Omental fat pad (tissue), 4 donors: Measurements from ENCODE around the gene MSGN1. TPM values are rescaled to one million over a fixed set of nuclear protein-coding genes. Genes with fewer than 3 reads are reported as not detected.

ENCODE experiments used
- ATAC-seq: fragments of 150-250 bp; one replicate; pipeline ENCODE4 v1.9.1; 2016; ENCODE audit warnings: mild to moderate bottlenecking, moderate library complexity; ENCODE audit not compliant: low FRiP score
- DNase-seq: peaks from one replicate; pipeline ENCODE4 v3.0.0-alpha.2; 2019; ENCODE audit warnings: low spot score
- total RNA-seq, 4 donors: library from RNA; depleted of rRNA; stranded (reverse); fragments of >200 nt; gene quantifications; one replicate each; pipeline ENCODE4 v1.1.0, GENCODE V29; 2016
- TF ChIP-seq, protein P1 (sequence below), 3 donors: fragments of 450-650 bp; IDR thresholded peaks; one replicate each; pipeline ENCODE4 v1.5.1; 2016 to 2017; ENCODE audit warnings: antibody characterized with exemption in 3 of 3, mild to moderate bottlenecking in 3 of 3, moderate library complexity in 2 of 3

The MSGN1 gene
- total RNA-seq, 4 donors from 2014 or later = not detected

GRCh38 chr2:17804358-17804757 lies 11.9 kb upstream of the MSGN1 start:
- DNase-seq (no peak), ATAC-seq (no peak)
- TF ChIP-seq, protein P1, sequence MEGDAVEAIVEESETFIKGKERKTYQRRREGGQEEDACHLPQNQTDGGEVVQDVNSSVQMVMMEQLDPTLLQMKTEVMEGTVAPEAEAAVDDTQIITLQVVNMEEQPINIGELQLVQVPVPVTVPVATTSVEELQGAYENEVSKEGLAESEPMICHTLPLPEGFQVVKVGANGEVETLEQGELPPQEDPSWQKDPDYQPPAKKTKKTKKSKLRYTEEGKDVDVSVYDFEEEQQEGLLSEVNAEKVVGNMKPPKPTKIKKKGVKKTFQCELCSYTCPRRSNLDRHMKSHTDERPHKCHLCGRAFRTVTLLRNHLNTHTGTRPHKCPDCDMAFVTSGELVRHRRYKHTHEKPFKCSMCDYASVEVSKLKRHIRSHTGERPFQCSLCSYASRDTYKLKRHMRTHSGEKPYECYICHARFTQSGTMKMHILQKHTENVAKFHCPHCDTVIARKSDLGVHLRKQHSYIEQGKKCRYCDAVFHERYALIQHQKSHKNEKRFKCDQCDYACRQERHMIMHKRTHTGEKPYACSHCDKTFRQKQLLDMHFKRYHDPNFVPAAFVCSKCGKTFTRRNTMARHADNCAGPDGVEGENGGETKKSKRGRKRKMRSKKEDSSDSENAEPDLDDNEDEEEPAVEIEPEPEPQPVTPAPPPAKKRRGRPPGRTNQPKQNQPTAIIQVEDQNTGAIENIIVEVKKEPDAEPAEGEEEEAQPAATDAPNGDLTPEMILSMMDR (IDR thresholded peaks at IDR 0.05) = no peak

DNA sequence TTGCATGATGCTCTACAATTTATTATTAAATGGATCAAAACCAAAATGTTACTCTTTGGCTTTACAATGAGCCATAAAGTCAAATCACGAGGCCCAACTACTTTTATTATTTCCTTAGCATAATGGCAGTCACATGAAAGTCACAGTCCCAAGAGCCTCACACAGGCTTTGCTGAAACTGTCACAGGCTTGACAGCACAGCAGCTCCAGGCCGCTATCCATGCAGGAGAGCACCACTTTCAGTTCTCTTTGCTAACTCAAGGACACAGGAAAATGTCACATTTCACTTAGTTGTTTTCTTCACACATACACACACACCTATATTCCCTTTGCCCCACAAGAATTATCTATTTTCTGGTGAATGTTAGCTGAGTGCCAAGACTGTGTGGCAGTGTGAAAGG lies 11.1 kb upstream of the MSGN1 start:
- no peak for ATAC-seq
- TF ChIP-seq, protein P1 (IDR thresholded peaks at IDR 0.05) = no peak
- DNase-seq = no peak

GRCh38 chr2:17805717-17806363 lies 10.4 kb upstream of the MSGN1 start:
- no peak for ATAC-seq
- no peak for DNase-seq

GRCh38 chr2:17813010-17813741 lies 3.1 kb upstream of the MSGN1 start:
- TF ChIP-seq, protein P1 (IDR thresholded peaks at IDR 0.05) = no peak
- DNase-seq (no peak), ATAC-seq (no peak)

More at GRCh38 chr2:17805717-17806363, 10.4 kb upstream of the MSGN1 start:
- TF ChIP-seq, protein P1 (IDR thresholded peaks at IDR 0.05) = no peak

GRCh38 chr2:17813742-17814473 lies 2.4 kb upstream of the MSGN1 start:
- ATAC-seq (no peak), DNase-seq (no peak)
- TF ChIP-seq, protein P1 (IDR thresholded peaks at IDR 0.05) = no peak

DNA sequence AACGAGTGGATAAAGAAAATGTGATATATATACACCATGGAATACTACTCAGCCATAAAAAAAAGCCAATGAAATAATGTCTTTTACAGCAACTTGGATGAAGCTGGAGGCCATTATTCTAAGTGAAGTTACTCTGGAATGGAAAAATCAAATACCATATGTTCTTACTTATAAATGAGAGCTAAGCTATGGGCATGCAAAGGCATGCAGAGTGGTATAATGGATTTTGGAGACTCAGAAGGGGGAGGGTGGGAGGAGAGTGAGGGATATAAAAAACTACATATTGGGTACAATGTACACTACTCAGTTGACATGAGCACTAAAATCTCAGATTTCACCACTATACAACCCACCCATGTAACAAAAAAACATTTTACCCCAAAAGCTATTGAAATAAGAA lies 1.7 kb upstream of the MSGN1 start:
- TF ChIP-seq, protein P1 (IDR thresholded peaks at IDR 0.05) = no peak
- ATAC-seq (no peak), DNase-seq (no peak)
